HG03571 (cell line): Measurements from ENCODE around the gene PDE9A.
"Not testable (repeated sequence)": the region's sequence is repeated elsewhere in the genome, so short reads cannot be mapped to it uniquely, and the experiment has no call there.

Experiments
- ATAC-seq: cut with Tn5 transposase; IDR thresholded peaks from one replicate; pipeline ENCODE4 v1.9.1; 2021; ENCODE audit not compliant: unreplicated experiment

The PDE9A gene

GRCh38 chr21:42785666-42786427, 132.4 kb downstream of the PDE9A start:
- ATAC-seq = no peak

GRCh38 chr21:42786884-42787283, 133.5 kb downstream of the PDE9A start:
- no peak for ATAC-seq

- no peak for ATAC-seq
Measured at GRCh38 chr21:42787613-42788012, 134.2 kb downstream of the PDE9A start.

GRCh38 chr21:42790520-42791065, 137.2 kb downstream of the PDE9A start:
- ATAC-seq = no peak

- no peak for ATAC-seq
Measured at GRCh38 chr21:42793774-42794173, 140.4 kb downstream of the PDE9A start.

GRCh38 chr21:42794551-42794950, 141.1 kb downstream of the PDE9A start:
- no peak for ATAC-seq

- ATAC-seq = no peak
Measured at GRCh38 chr21:42796327-42797062, 143.1 kb downstream of the PDE9A start.

- ATAC-seq = no peak
Measured at GRCh38 chr21:42797522-42797921, 144.1 kb downstream of the PDE9A start.

- no peak for ATAC-seq
Measured at GRCh38 chr21:42798106-42798505, 144.7 kb downstream of the PDE9A start.

GRCh38 chr21:42799516-42799915, 146.1 kb downstream of the PDE9A start:
- ATAC-seq = no peak

GRCh38 chr21:42799948-42800347, 146.5 kb downstream of the PDE9A start:
- ATAC-seq = no peak

GRCh38 chr21:42801616-42802015, 148.2 kb downstream of the PDE9A start:
- ATAC-seq = not testable (repeated sequence)

- no peak for ATAC-seq
Measured at GRCh38 chr21:42806509-42807140, 153.2 kb downstream of the PDE9A start.

- ATAC-seq = not testable (repeated sequence)
Measured at GRCh38 chr21:42807293-42807895, 154.0 kb downstream of the PDE9A start.

- ATAC-seq = no peak
Measured at GRCh38 chr21:42807938-42808613, 154.7 kb downstream of the PDE9A start.

GRCh38 chr21:42809171-42809570, 155.8 kb downstream of the PDE9A start:
- no peak for ATAC-seq

GRCh38 chr21:42809577-42810475, 156.4 kb downstream of the PDE9A start:
- no peak for ATAC-seq

- ATAC-seq = no peak
Measured at GRCh38 chr21:42811960-42812359, 158.5 kb downstream of the PDE9A start.

- not testable (repeated sequence) for ATAC-seq
Measured at GRCh38 chr21:42812528-42813241, 159.3 kb downstream of the PDE9A start.
